GM23338 (cell line): ENCODE measurements around the gene HSPB9. TPM values are rescaled to one million over a fixed set of nuclear protein-coding genes. Genes with fewer than 3 reads are reported as not detected.

Source experiments
- ATAC-seq: fragments of 200-7000 bp; cut with Tn5 transposase; 3 replicates; pipeline ENCODE4 v1.9.1; 2020
- DNase-seq: peaks from one replicate; pipeline ENCODE4 v3.0.0-alpha.2; 2015; ENCODE audit warnings: low spot score
- H2AFZ ChIP-seq: fragments of 200-600 bp; sonication (generic); 2 replicates; pipeline ENCODE4 v1.8.0; 2016; ENCODE audit warnings: antibody characterized with exemption, mild to moderate bottlenecking, moderate library complexity
- H3F3A ChIP-seq: fragments of 200-600 bp; sonication (generic); replicated peaks from 2 replicates; pipeline ENCODE4 v1.8.0; 2017; ENCODE audit warnings: antibody characterized with exemption, mixed run types, low read depth
- H3K27ac ChIP-seq: fragments of 200-600 bp; sonication (generic); 2 replicates; pipeline ENCODE4 v1.6.1; 2016; ENCODE audit warnings: low read depth
- H3K27me3 ChIP-seq: fragments of 200-600 bp; sonication (generic); 2 replicates; pipeline ENCODE4 v1.8.0; 2016; ENCODE audit warnings: mild to moderate bottlenecking, mixed run types, moderate library complexity; ENCODE audit not compliant: insufficient read depth
- H3K36me3 ChIP-seq: fragments of 200-600 bp; sonication (generic); 2 replicates; pipeline ENCODE4 v1.8.0; 2016; ENCODE audit warnings: mild to moderate bottlenecking; ENCODE audit not compliant: insufficient read depth
- H3K4me1 ChIP-seq: fragments of 200-600 bp; sonication (generic); 2 replicates; pipeline ENCODE4 v1.8.0; 2016; ENCODE audit warnings: mild to moderate bottlenecking, moderate library complexity; ENCODE audit not compliant: insufficient read depth
- H3K4me2 ChIP-seq: fragments of 200-600 bp; sonication (generic); 2 replicates; pipeline ENCODE4 v1.7.1; 2017; ENCODE audit warnings: mixed run types
- H3K4me3 ChIP-seq: fragments of 200-600 bp; sonication (generic); 2 replicates; pipeline ENCODE4 v1.6.1; 2016; ENCODE audit warnings: mixed run types
- H3K79me2 ChIP-seq: fragments of 200-600 bp; sonication (generic); replicated peaks from 2 replicates; pipeline ENCODE4 v1.8.0; 2017; ENCODE audit warnings: mild to moderate bottlenecking; ENCODE audit not compliant: insufficient read depth
- H3K9me2 ChIP-seq: fragments of 200-600 bp; sonication (generic); 2 replicates; pipeline ENCODE4 v1.8.0; 2017; ENCODE audit not compliant: insufficient read depth
- H4K20me1 ChIP-seq: fragments of 200-600 bp; sonication (generic); replicated peaks from 2 replicates; pipeline ENCODE4 v1.8.0; 2017; ENCODE audit warnings: mild to moderate bottlenecking; ENCODE audit not compliant: insufficient read depth
- H3K27ac Mint-ChIP-seq: 2 replicates; pipeline ENCODE4 v1.8.0; 2020; ENCODE audit warnings: inconsistent platforms, mild to moderate bottlenecking, moderate library complexity, mixed read lengths
- H3K27me3 Mint-ChIP-seq: 3 replicates; pipeline ENCODE4 v1.8.0; 2022; ENCODE audit warnings: low read depth, mild to moderate bottlenecking, moderate library complexity, mixed read lengths, inconsistent platforms; ENCODE audit not compliant: insufficient read depth, poor library complexity
- H3K36me3 Mint-ChIP-seq: 3 replicates; pipeline ENCODE4 v1.8.0; 2021; ENCODE audit warnings: low read depth, mild to moderate bottlenecking, inconsistent platforms, moderate library complexity, mixed read lengths
- H3K4me1 Mint-ChIP-seq: 3 replicates; pipeline ENCODE4 v1.8.0; 2020; ENCODE audit warnings: mild to moderate bottlenecking, inconsistent platforms, mixed read lengths
- H3K4me3 Mint-ChIP-seq: 3 replicates; pipeline ENCODE4 v1.8.0; 2021; ENCODE audit warnings: moderate library complexity, mild to moderate bottlenecking, inconsistent platforms, mixed read lengths
- H3K9me3 Mint-ChIP-seq: 3 replicates; pipeline ENCODE4 v1.8.0; 2020; ENCODE audit warnings: moderate library complexity, mild to moderate bottlenecking, inconsistent platforms, mixed read lengths
- CREB1 ChIP-seq: fragments of 250-450 bp; sonication (Bioruptor Pico); IDR thresholded peaks from 2 replicates; pipeline ENCODE4 v1.5.0; 2020; ENCODE audit warnings: low read depth, mild to moderate bottlenecking, moderate library complexity
- JUNB ChIP-seq: IDR thresholded peaks from one replicate; pipeline ENCODE4 v1.6.1; 2016; ENCODE audit warnings: antibody characterized with exemption; ENCODE audit not compliant: unreplicated experiment
- NANOG ChIP-seq: IDR thresholded peaks from 2 replicates; pipeline ENCODE4 v1.6.1; 2016; ENCODE audit warnings: antibody characterized with exemption, borderline replicate concordance
- POLR2AphosphoS5 ChIP-seq: IDR thresholded peaks from 2 replicates; pipeline ENCODE4 v1.6.1; 2016; ENCODE audit warnings: antibody characterized with exemption, low read depth
- ZNF114 ChIP-seq: fragments of 250-450 bp; sonication (Bioruptor Pico); IDR thresholded peaks from 2 replicates; pipeline ENCODE4 v1.5.0; 2020; ENCODE audit warnings: mild to moderate bottlenecking, moderate library complexity
- polyA plus RNA-seq: library from polyadenylated mRNA; unstranded; fragments of >200 nt; fragmentation: Nextera tagmentation; extraction: Ambion mirVana; gene quantifications from 2 replicates; pipeline ENCODE4 v1.2.1, GENCODE V29; 2016
- total RNA-seq: library from RNA; depleted of rRNA; stranded (reverse); fragments of >200 nt; shearing (Covaris generic); gene quantifications from 2 replicates; pipeline ENCODE4 v1.2.3, GENCODE V29; 2014
- TF ChIP-seq, protein P1 (sequence below): IDR thresholded peaks from one replicate; pipeline ENCODE4 v1.6.1; 2018; ENCODE audit warnings: antibody characterized with exemption; ENCODE audit not compliant: unreplicated experiment
- TF ChIP-seq, protein P2 (sequence below): fragments of 250-450 bp; sonication (Bioruptor Pico); IDR thresholded peaks from 2 replicates; pipeline ENCODE4 v1.5.0; 2020; ENCODE audit warnings: mild to moderate bottlenecking, moderate library complexity

The HSPB9 gene
- total and polyA plus RNA-seq, 2 experiments from 2014 or later: 0.31 to 0.52 TPM

DNA sequence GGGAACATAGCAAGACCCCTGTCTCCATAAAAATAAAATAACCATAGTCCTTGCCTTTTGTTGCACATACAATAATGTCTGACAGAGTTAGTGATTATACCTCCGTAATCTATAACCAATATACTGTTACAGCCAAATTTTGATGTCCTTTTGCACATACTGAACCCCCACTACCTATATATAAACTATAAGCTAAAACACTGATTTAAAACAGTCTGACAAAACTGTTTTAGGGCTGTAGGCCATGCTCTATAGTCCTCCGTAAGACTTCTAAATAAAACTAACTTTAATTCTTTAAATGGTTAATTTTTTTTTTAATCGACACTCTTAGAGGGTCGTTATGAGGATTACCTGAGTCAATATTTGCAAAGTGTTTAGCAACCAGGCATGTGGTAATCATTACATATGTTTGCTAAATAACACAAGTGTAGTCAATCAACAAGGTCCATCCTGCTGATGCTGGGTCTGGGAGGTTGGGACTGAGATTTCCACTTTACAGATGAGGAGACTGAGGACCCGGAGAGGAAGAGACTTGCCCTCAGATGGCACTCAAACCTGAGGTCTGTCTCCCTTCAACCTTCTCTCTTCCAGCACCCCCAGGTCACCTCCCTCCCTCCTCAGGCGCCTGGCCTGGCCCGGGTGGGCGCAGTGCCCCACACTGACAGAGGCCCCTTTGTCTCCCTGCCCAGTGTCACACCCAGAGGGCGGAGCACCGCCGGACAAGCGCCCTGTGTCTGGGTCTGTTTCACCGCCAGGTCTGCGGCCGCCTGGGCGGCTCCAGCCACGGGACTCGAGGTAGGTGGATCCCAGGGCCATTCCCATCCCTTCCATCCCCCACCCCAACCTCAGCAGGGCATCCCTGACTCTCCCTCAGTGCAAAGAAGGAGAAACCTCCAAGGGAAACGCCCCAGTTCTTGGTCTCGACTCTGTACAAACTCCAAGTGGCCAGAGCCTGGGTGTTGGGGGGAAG lies 34.6 kb upstream of the HSPB9 start:
- no peak for TF ChIP-seq ZNF114 (CRISPR knock-in tag)
- TF ChIP-seq POLR2AphosphoS5: no peak
- TF ChIP-seq CREB1: no peak
- TF ChIP-seq, protein P1, sequence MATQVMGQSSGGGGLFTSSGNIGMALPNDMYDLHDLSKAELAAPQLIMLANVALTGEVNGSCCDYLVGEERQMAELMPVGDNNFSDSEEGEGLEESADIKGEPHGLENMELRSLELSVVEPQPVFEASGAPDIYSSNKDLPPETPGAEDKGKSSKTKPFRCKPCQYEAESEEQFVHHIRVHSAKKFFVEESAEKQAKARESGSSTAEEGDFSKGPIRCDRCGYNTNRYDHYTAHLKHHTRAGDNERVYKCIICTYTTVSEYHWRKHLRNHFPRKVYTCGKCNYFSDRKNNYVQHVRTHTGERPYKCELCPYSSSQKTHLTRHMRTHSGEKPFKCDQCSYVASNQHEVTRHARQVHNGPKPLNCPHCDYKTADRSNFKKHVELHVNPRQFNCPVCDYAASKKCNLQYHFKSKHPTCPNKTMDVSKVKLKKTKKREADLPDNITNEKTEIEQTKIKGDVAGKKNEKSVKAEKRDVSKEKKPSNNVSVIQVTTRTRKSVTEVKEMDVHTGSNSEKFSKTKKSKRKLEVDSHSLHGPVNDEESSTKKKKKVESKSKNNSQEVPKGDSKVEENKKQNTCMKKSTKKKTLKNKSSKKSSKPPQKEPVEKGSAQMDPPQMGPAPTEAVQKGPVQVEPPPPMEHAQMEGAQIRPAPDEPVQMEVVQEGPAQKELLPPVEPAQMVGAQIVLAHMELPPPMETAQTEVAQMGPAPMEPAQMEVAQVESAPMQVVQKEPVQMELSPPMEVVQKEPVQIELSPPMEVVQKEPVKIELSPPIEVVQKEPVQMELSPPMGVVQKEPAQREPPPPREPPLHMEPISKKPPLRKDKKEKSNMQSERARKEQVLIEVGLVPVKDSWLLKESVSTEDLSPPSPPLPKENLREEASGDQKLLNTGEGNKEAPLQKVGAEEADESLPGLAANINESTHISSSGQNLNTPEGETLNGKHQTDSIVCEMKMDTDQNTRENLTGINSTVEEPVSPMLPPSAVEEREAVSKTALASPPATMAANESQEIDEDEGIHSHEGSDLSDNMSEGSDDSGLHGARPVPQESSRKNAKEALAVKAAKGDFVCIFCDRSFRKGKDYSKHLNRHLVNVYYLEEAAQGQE: no peak
- no peak for TF ChIP-seq NANOG
- TF ChIP-seq, protein P2, sequence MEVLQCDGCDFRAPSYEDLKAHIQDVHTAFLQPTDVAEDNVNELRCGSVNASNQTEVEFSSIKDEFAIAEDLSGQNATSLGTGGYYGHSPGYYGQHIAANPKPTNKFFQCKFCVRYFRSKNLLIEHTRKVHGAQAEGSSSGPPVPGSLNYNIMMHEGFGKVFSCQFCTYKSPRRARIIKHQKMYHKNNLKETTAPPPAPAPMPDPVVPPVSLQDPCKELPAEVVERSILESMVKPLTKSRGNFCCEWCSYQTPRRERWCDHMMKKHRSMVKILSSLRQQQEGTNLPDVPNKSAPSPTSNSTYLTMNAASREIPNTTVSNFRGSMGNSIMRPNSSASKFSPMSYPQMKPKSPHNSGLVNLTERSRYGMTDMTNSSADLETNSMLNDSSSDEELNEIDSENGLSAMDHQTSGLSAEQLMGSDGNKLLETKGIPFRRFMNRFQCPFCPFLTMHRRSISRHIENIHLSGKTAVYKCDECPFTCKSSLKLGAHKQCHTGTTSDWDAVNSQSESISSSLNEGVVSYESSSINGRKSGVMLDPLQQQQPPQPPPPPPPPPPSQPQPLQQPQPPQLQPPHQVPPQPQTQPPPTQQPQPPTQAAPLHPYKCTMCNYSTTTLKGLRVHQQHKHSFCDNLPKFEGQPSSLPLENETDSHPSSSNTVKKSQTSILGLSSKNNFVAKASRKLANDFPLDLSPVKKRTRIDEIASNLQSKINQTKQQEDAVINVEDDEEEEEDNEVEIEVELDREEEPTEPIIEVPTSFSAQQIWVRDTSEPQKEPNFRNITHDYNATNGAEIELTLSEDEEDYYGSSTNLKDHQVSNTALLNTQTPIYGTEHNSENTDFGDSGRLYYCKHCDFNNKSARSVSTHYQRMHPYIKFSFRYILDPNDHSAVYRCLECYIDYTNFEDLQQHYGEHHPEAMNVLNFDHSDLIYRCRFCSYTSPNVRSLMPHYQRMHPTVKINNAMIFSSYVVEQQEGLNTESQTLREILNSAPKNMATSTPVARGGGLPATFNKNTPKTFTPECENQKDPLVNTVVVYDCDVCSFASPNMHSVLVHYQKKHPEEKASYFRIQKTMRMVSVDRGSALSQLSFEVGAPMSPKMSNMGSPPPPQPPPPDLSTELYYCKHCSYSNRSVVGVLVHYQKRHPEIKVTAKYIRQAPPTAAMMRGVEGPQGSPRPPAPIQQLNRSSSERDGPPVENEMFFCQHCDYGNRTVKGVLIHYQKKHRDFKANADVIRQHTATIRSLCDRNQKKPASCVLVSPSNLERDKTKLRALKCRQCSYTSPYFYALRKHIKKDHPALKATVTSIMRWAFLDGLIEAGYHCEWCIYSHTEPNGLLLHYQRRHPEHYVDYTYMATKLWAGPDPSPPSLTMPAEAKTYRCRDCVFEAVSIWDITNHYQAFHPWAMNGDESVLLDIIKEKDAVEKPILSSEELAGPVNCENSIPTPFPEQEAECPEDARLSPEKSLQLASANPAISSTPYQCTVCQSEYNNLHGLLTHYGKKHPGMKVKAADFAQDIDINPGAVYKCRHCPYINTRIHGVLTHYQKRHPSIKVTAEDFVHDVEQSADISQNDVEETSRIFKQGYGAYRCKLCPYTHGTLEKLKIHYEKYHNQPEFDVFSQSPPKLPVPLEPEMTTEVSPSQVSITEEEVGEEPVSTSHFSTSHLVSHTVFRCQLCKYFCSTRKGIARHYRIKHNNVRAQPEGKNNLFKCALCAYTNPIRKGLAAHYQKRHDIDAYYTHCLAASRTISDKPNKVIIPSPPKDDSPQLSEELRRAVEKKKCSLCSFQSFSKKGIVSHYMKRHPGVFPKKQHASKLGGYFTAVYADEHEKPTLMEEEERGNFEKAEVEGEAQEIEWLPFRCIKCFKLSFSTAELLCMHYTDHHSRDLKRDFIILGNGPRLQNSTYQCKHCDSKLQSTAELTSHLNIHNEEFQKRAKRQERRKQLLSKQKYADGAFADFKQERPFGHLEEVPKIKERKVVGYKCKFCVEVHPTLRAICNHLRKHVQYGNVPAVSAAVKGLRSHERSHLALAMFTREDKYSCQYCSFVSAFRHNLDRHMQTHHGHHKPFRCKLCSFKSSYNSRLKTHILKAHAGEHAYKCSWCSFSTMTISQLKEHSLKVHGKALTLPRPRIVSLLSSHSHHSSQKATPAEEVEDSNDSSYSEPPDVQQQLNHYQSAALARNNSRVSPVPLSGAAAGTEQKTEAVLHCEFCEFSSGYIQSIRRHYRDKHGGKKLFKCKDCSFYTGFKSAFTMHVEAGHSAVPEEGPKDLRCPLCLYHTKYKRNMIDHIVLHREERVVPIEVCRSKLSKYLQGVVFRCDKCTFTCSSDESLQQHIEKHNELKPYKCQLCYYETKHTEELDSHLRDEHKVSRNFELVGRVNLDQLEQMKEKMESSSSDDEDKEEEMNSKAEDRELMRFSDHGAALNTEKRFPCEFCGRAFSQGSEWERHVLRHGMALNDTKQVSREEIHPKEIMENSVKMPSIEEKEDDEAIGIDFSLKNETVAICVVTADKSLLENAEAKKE (CRISPR knock-in tag): no peak
- no peak for TF ChIP-seq JUNB
- Mint-ChIP-seq H3K4me3 (no peak overlapping the region), H3K27ac (no peak overlapping the region), H3K27me3 (peaks cover 2% of the 10 kb centered on the region), H3K4me1 (peaks cover 15% of the 10 kb centered on the region), H3K9me3 (no peaks in the 10 kb centered on the region), H3K36me3 (no peaks in the 10 kb centered on the region)
- Histone ChIP-seq H4K20me1 (no peaks in the 10 kb centered on the region), H3K27me3 (no peaks in the 10 kb centered on the region), H3K79me2 (no peaks in the 10 kb centered on the region), H3K36me3 (no peaks in the 10 kb centered on the region), H3F3A (no peaks in the 10 kb centered on the region), H3K27ac (no peak overlapping the region), H3K4me2 (no peak overlapping the region), H3K4me3 (no peak overlapping the region), H3K9me2 (no peaks in the 10 kb centered on the region), H3K4me1 (0 out of 2 replicates have a peak, but pooled peaks cover 4% of the 10 kb centered on the region), H2AFZ (peak overlapping the region; percentile 52; the same call in 1 of the 2 replicates)
- no peak for DNase-seq
- ATAC-seq: peak; percentile 78
